Measurements from ENCODE around the gene PNPLA7.

The PNPLA7 gene

DNA sequence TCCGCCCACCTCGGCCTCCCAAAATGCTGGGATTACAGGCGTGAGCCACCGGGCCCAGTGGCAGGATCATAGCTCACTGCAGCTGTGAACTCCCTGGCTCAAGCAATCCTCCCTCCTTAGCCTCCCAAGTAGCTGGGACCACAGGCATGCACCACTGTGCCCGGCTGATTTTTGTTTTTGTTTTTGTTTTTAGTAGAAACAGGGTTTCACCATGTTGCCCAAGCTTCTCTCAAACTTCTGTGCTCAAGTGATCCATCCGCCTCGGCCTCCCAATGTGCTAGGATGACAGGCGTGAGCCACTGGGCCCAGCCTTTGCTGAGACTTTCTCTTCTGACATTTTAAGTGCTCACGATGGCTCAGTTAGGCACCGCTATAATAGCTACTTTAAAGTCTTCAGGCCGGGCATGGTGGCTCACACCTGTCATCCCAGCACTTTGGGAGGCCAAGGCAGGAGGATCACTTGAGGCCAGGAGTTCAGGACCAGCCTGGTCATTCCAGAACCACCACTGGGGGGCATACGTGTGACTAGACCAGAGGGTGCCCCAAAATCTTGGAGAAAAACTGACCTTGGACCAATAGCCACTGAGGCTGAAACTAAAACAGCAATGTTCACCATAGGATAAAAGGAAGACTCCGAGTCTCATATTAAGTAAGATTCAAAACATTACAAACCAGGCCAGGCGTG is 106.0 kb downstream of the PNPLA7 start:
- H2BK12ac ChIP-seq (ENCODE audit: low read length in 2 of 2), result no peak overlapping the region
- H3K4ac ChIP-seq (ENCODE audit: low read depth in 1 of 2, low read length in 2 of 2), result no peak overlapping the region
- DNase-seq, result no peak
- WGBS, result 84% methylated on average over 14 of the region's 14 CpGs
- peaks cover 16% of the 10 kb centered on the region for H3K4me1 ChIP-seq (ENCODE audit: control insufficient read depth, insufficient read depth, low read depth, low read length)
- H2AK5ac ChIP-seq (ENCODE audit: low read length, severe bottlenecking), result no peak overlapping the region
- peaks cover 0 to 11% of the 10 kb centered on the region in 2 experiments for H3K27me3 ChIP-seq (ENCODE audit: control insufficient read depth in 1 of 2, insufficient read depth in 1 of 2, low read length in 2 of 2)
- no peak overlapping the region for H4K8ac ChIP-seq (ENCODE audit: low read length)
- H3K18ac ChIP-seq (ENCODE audit: low read depth in 1 of 2, low read length in 2 of 2), result no peak overlapping the region
- H3K9ac ChIP-seq (ENCODE audit: low read length), result no peak overlapping the region
- no peak overlapping the region for H3K4me2 ChIP-seq (ENCODE audit: low read length, poor library complexity, severe bottlenecking)
- no peak overlapping the region for H2BK120ac ChIP-seq (ENCODE audit: low read depth, low read length)
- H3K23ac ChIP-seq (ENCODE audit: low read length in 2 of 2), result no peak overlapping the region
- H2BK5ac ChIP-seq (ENCODE audit: low read depth, low read length, poor library complexity, severe bottlenecking), result peak overlapping the region; percentile 25
- H2BK15ac ChIP-seq (ENCODE audit: low read depth, poor library complexity, severe bottlenecking), result no peak overlapping the region
- H3K9me3 ChIP-seq (ENCODE audit: control insufficient read depth, low read length), result no peaks in the 10 kb centered on the region
- H4K91ac ChIP-seq (ENCODE audit: low read length), result no peak overlapping the region
- H3K4me3 ChIP-seq (ENCODE audit: insufficient read depth in 1 of 2, low read depth in 1 of 2, low read length in 2 of 2), result no peak overlapping the region
- H3K27ac ChIP-seq (ENCODE audit: low read length, poor library complexity, severe bottlenecking), result no peak overlapping the region
- no peak overlapping the region for H3K14ac ChIP-seq (ENCODE audit: low read length in 2 of 2)
- H2AFZ ChIP-seq (ENCODE audit: low read depth, low read length), result no peak overlapping the region
- peaks cover 2 to 23% of the 10 kb centered on the region in 2 experiments for H3K36me3 ChIP-seq (ENCODE audit: control insufficient read depth in 1 of 2, insufficient read depth in 2 of 2, low read depth in 1 of 2, low read length in 2 of 2)
- H3K79me1 ChIP-seq (replicated peaks; ENCODE audit: low read length, poor library complexity, severe bottlenecking), result no peaks in the 10 kb centered on the region

DNA sequence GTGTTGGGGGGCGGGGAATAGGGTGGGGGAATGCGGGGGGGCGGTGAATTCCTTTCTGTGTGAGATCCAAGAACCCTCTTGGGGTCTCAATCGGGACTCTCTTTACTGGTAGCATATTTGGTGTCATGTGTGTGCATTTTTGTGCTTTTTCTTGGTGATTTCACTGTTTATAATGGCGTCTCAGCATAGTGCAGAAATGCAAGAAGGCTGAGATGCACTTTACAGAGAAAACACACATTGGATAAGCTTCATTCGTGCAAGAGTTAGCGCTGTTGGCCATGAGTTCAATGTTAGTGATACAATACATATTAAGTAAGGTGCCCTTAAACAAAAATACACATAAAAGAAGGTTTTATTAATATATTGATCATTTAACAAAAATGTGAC is 108.3 kb downstream of the PNPLA7 start:
- H4K91ac ChIP-seq (ENCODE audit: low read length), result no peak overlapping the region
- WGBS, result 19% methylated on average over 2 of the region's 7 CpGs
- no peak overlapping the region for H3K4ac ChIP-seq (ENCODE audit: low read depth in 1 of 2, low read length in 2 of 2)
- H3K27ac ChIP-seq (ENCODE audit: low read length, poor library complexity, severe bottlenecking), result no peak overlapping the region
- peaks cover 0 to 27% of the 10 kb centered on the region in 2 experiments for H3K27me3 ChIP-seq (ENCODE audit: control insufficient read depth in 1 of 2, insufficient read depth in 1 of 2, low read length in 2 of 2)
- no peak overlapping the region for H4K8ac ChIP-seq (ENCODE audit: low read length)
- H3K36me3 ChIP-seq (ENCODE audit: control insufficient read depth in 1 of 2, insufficient read depth in 2 of 2, low read depth in 1 of 2, low read length in 2 of 2), result peaks cover 0 to under 1% of the 10 kb centered on the region in 2 experiments
- no peak overlapping the region for H2AFZ ChIP-seq (ENCODE audit: low read depth, low read length)
- no peak overlapping the region for H2BK15ac ChIP-seq (ENCODE audit: low read depth, poor library complexity, severe bottlenecking)
- no peak overlapping the region for H2BK120ac ChIP-seq (ENCODE audit: low read depth, low read length)
- no peak overlapping the region for H3K9ac ChIP-seq (ENCODE audit: low read length)
- no peaks in the 10 kb centered on the region for H3K9me3 ChIP-seq (ENCODE audit: control insufficient read depth, low read length)
- no peak overlapping the region for H3K18ac ChIP-seq (ENCODE audit: low read depth in 1 of 2, low read length in 2 of 2)
- H2BK5ac ChIP-seq (ENCODE audit: low read depth, low read length, poor library complexity, severe bottlenecking), result no peak overlapping the region
- H3K14ac ChIP-seq (ENCODE audit: low read length in 2 of 2), result no peak overlapping the region
- H3K79me1 ChIP-seq (replicated peaks; ENCODE audit: low read length, poor library complexity, severe bottlenecking), result no peaks in the 10 kb centered on the region
- no peak overlapping the region for H2BK12ac ChIP-seq (ENCODE audit: low read length in 2 of 2)
- H2AK5ac ChIP-seq (ENCODE audit: low read length, severe bottlenecking), result no peak overlapping the region
- H3K4me1 ChIP-seq (ENCODE audit: control insufficient read depth, insufficient read depth, low read depth, low read length), result peaks cover 17% of the 10 kb centered on the region
- H3K23ac ChIP-seq (ENCODE audit: low read length in 2 of 2), result no peak overlapping the region
- DNase-seq, result no peak
- H3K4me3 ChIP-seq (ENCODE audit: insufficient read depth in 1 of 2, low read depth in 1 of 2, low read length in 2 of 2), result no peak overlapping the region
- no peak overlapping the region for H3K4me2 ChIP-seq (ENCODE audit: low read length, poor library complexity, severe bottlenecking)

DNA sequence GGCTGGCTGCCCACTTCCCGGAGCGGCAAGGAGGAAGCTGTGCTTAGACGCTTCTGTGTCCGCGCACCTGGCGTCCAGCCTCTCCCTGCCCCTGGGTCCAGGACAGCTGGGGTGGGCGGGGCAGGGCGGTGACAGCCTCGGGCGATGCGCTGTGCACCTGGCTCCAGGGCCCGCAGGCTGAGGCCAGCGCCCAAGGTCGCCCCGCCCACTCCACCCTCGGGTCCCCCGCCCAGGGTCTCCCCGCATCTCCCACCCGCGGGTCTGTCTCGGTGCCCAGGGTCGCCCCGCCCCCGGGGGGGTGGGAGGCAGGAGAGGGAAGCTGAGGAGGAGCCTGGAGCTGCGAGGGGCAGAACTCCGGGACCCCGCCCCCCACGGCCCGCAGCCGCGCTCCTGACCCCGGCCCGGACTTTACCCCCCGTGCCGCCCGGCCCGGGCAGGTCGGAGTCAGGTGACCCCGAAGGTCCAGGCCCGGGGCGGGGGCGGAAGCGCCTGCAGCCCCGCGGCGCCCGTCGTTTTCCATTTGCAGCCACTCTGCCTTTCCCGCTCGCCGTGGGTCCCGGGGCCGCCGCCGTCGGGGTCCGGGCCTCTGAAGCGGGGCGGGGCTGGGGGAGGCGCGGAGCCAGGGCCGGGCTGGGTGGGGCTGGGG is 108.8 kb downstream of the PNPLA7 start, which contains the start of gene ENTPD8:
Gene ENTPD8, minus strand, starts transcription at position 69 of the 646 bp plus-strand sequence. CDS start 3,072 bp downstream, outside the sequence.
- no peak within 1 kb of the TSS for H3K9ac ChIP-seq (ENCODE audit: low read length)
- WGBS, result 0% methylated on average over 19 of the region's 62 CpGs
- no peak within 1 kb of the TSS for H2BK15ac ChIP-seq (ENCODE audit: low read depth, poor library complexity, severe bottlenecking)
- H3K36me3 ChIP-seq (ENCODE audit: control insufficient read depth in 1 of 2, insufficient read depth in 2 of 2, low read depth in 1 of 2, low read length in 2 of 2), result no peaks in the 10 kb centered on the region
- H2AFZ ChIP-seq (ENCODE audit: low read depth, low read length), result no peak within 1 kb of the TSS
- H4K8ac ChIP-seq (ENCODE audit: low read length), result no peak within 1 kb of the TSS
- H3K23ac ChIP-seq (ENCODE audit: low read length in 2 of 2), result no peak within 1 kb of the TSS
- H3K27ac ChIP-seq (ENCODE audit: low read length, poor library complexity, severe bottlenecking), result no peak within 1 kb of the TSS
- H3K27me3 ChIP-seq (ENCODE audit: control insufficient read depth in 1 of 2, insufficient read depth in 1 of 2, low read length in 2 of 2), result peaks cover 0 to 31% of the 10 kb centered on the region in 2 experiments
- H3K4me2 ChIP-seq (ENCODE audit: low read length, poor library complexity, severe bottlenecking), result peak within 1 kb of the TSS; percentile 77
- H3K4me3 ChIP-seq (ENCODE audit: insufficient read depth in 1 of 2, low read depth in 1 of 2, low read length in 2 of 2), result peak within 1 kb of the TSS; percentile 16 to 37
- H3K14ac ChIP-seq (ENCODE audit: low read length in 2 of 2), result no peak within 1 kb of the TSS
- H3K79me1 ChIP-seq (replicated peaks; ENCODE audit: low read length, poor library complexity, severe bottlenecking), result no peaks in the 10 kb centered on the region
- no peaks in the 10 kb centered on the region for H3K9me3 ChIP-seq (ENCODE audit: control insufficient read depth, low read length)
- no peak within 1 kb of the TSS for H3K4ac ChIP-seq (ENCODE audit: low read depth in 1 of 2, low read length in 2 of 2)
- no peak within 1 kb of the TSS for H2BK12ac ChIP-seq (ENCODE audit: low read length in 2 of 2)
- no peak within 1 kb of the TSS for H2BK120ac ChIP-seq (ENCODE audit: low read depth, low read length)
- H2BK5ac ChIP-seq (ENCODE audit: low read depth, low read length, poor library complexity, severe bottlenecking), result no peak within 1 kb of the TSS
- peaks cover 22% of the 10 kb centered on the region for H3K4me1 ChIP-seq (ENCODE audit: control insufficient read depth, insufficient read depth, low read depth, low read length)
- H2AK5ac ChIP-seq (ENCODE audit: low read length, severe bottlenecking), result no peak within 1 kb of the TSS
- H4K91ac ChIP-seq (ENCODE audit: low read length), result no peak within 1 kb of the TSS
- H3K18ac ChIP-seq (ENCODE audit: low read depth in 1 of 2, low read length in 2 of 2), result no peak within 1 kb of the TSS
- DNase-seq, result no peak

DNA sequence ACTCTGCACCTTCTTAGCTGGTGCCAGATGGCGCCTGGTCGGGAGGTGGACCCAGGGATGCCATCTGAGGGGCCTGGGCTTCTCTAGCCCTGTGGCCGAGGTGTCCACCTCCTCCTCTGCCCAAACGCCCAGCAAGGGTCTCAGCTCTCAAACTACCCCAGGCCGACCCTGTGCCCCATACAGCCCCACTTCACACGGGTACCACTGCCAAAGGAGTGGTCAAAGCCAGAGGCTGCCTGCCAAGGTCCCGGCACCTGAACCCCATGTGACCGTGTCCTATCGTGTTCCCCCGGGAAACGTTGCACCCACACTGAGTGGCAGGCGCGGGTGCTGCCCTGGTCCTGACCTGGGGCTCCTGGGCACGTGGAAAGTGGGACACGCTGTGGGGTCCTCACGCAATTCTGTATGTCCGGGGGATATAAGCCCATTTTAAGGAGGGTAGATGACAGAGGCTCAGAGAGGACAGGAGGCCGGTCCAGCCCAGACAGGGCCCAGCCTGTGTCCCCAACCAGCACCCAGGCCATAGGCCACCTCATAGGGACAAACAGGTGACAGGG is 111.0 kb downstream of the PNPLA7 start:
- Histone ChIP-seq H3K27ac (ENCODE audit: low read length, poor library complexity, severe bottlenecking) (no peak overlapping the region), H3K9me3 (ENCODE audit: control insufficient read depth, low read length) (no peaks in the 10 kb centered on the region), H3K9ac (ENCODE audit: low read length) (no peak overlapping the region), H3K79me1 (replicated peaks; ENCODE audit: low read length, poor library complexity, severe bottlenecking) (no peaks in the 10 kb centered on the region), H3K27me3 (ENCODE audit: control insufficient read depth in 1 of 2, insufficient read depth in 1 of 2, low read length in 2 of 2) (peaks cover 0 to 31% of the 10 kb centered on the region in 2 experiments), H3K23ac (ENCODE audit: low read length in 2 of 2) (no peak overlapping the region), H2AFZ (ENCODE audit: low read depth, low read length) (no peak overlapping the region), H3K4me3 (ENCODE audit: insufficient read depth in 1 of 2, low read depth in 1 of 2, low read length in 2 of 2) (no peak overlapping the region), H3K36me3 (ENCODE audit: control insufficient read depth in 1 of 2, insufficient read depth in 2 of 2, low read depth in 1 of 2, low read length in 2 of 2) (no peaks in the 10 kb centered on the region), H2AK5ac (ENCODE audit: low read length, severe bottlenecking) (no peak overlapping the region), H3K18ac (ENCODE audit: low read depth in 1 of 2, low read length in 2 of 2) (no peak overlapping the region), H2BK120ac (ENCODE audit: low read depth, low read length) (no peak overlapping the region), H2BK5ac (ENCODE audit: low read depth, low read length, poor library complexity, severe bottlenecking) (no peak overlapping the region), H3K4me1 (ENCODE audit: control insufficient read depth, insufficient read depth, low read depth, low read length) (peaks cover 32% of the 10 kb centered on the region), H4K91ac (ENCODE audit: low read length) (no peak overlapping the region), H4K8ac (ENCODE audit: low read length) (no peak overlapping the region), H3K14ac (ENCODE audit: low read length in 2 of 2) (no peak overlapping the region), H2BK15ac (ENCODE audit: low read depth, poor library complexity, severe bottlenecking) (no peak overlapping the region), H2BK12ac (ENCODE audit: low read length in 2 of 2) (no peak overlapping the region), H3K4ac (ENCODE audit: low read depth in 1 of 2, low read length in 2 of 2) (no peak overlapping the region), H3K4me2 (ENCODE audit: low read length, poor library complexity, severe bottlenecking) (no peak overlapping the region)
- WGBS, result 83% methylated on average over 18 of the region's 18 CpGs
- no peak for DNase-seq

Measured in mesenchymal stem cell (in vitro differentiated cells and primary cell).